GM21529 (cell line): ENCODE data around the gene THADA.
"Not testable (repeated sequence)": the region's sequence is repeated elsewhere in the genome, so short reads cannot be mapped to it uniquely, and the experiment has no call there.

ENCODE experiments used
- ATAC-seq: cut with Tn5 transposase; IDR thresholded peaks from one replicate; pipeline ENCODE4 v1.9.1; 2021; ENCODE audit not compliant: unreplicated experiment

Gene THADA

GRCh38 chr2:43419876-43420275 is 176.0 kb downstream of the THADA start:
- no peak for ATAC-seq

- no peak for ATAC-seq
Observed at GRCh38 chr2:43419243-43419642, 176.6 kb downstream of the THADA start.

- no peak for ATAC-seq
Observed at GRCh38 chr2:43418680-43419079, 177.2 kb downstream of the THADA start.

- no peak for ATAC-seq
Observed at GRCh38 chr2:43417300-43417699, 178.5 kb downstream of the THADA start.

GRCh38 chr2:43415592-43415991 is 180.2 kb downstream of the THADA start:
- ATAC-seq: no peak

- ATAC-seq: no peak
Observed at GRCh38 chr2:43414586-43415135, 181.2 kb downstream of the THADA start.

- ATAC-seq: no peak
Observed at GRCh38 chr2:43414033-43414432, 181.8 kb downstream of the THADA start.

GRCh38 chr2:43412114-43412753 is 183.6 kb downstream of the THADA start:
- ATAC-seq: no peak

- ATAC-seq: no peak
Observed at GRCh38 chr2:43410055-43410604, 185.7 kb downstream of the THADA start.

- ATAC-seq: peak; percentile 81
Observed at GRCh38 chr2:43408407-43409160, 187.3 kb downstream of the THADA start.

- peak; percentile 53 for ATAC-seq
Observed at GRCh38 chr2:43407935-43408334, 187.9 kb downstream of the THADA start.

- no peak for ATAC-seq
Observed at GRCh38 chr2:43406651-43407279, 189.1 kb downstream of the THADA start.

GRCh38 chr2:43405829-43406228 is 190.0 kb downstream of the THADA start:
- ATAC-seq: no peak

- peak; percentile 63 for ATAC-seq
Observed at GRCh38 chr2:43402452-43402937, 193.3 kb downstream of the THADA start.

GRCh38 chr2:43402002-43402401 is 193.8 kb downstream of the THADA start:
- peak; percentile 84 for ATAC-seq

- no peak for ATAC-seq
Observed at GRCh38 chr2:43400508-43400907, 195.3 kb downstream of the THADA start.

GRCh38 chr2:43399515-43400264 is 196.1 kb downstream of the THADA start:
- ATAC-seq: no peak

- ATAC-seq: no peak
Observed at GRCh38 chr2:43399098-43399497, 196.7 kb downstream of the THADA start.

GRCh38 chr2:43397821-43398220 is 198.0 kb downstream of the THADA start:
- no peak for ATAC-seq

- no peak for ATAC-seq
Observed at GRCh38 chr2:43397411-43397810, 198.4 kb downstream of the THADA start.

- not testable (repeated sequence) for ATAC-seq
Observed at GRCh38 chr2:43396344-43396743, 199.5 kb downstream of the THADA start.
